WTC11 (cell line): ENCODE measurements around the gene ARHGAP32. TPM values are rescaled to one million over a fixed set of nuclear protein-coding genes. Genes with fewer than 3 reads are reported as not detected.

Experiments
- ATAC-seq: fragments of 200-7000 bp; cut with Tn5 transposase; 2 replicates; pipeline ENCODE4 v1.10.0; 2021; ENCODE audit warnings: mild to moderate bottlenecking, moderate library complexity
- CTCF ChIA-PET: fragments of 300-600 bp; sonication (Branson Sonifier 250); formaldehyde crosslinking; loops from one replicate; lab custom pipeline; 2021; ENCODE audit warnings: antibody characterized with exemption; lab: Charles Lee
- POLR2A ChIA-PET: fragments of 350-600 bp; sonication (Branson Sonifier 250); formaldehyde crosslinking; loops from one replicate; lab custom pipeline; 2021; ENCODE audit warnings: antibody characterized with exemption; lab: Charles Lee
- DNase-seq: peaks from one replicate; pipeline ENCODE4 v3.0.0; 2021; ENCODE audit warnings: low spot score
- H3K27ac Mint-ChIP-seq: 2 replicates; pipeline ENCODE4 v1.8.0; 2021; ENCODE audit warnings: mixed read lengths
- H3K27me3 Mint-ChIP-seq: 2 replicates; pipeline ENCODE4 v1.8.0; 2021; ENCODE audit warnings: low read depth, mild to moderate bottlenecking, moderate library complexity, mixed read lengths
- H3K36me3 Mint-ChIP-seq: 2 replicates; pipeline ENCODE4 v1.8.0; 2021; ENCODE audit warnings: mixed read lengths
- H3K4me1 Mint-ChIP-seq: 2 replicates; pipeline ENCODE4 v1.8.0; 2022; ENCODE audit warnings: mixed read lengths
- H3K4me3 Mint-ChIP-seq: 2 replicates; pipeline ENCODE4 v1.8.0; 2021; ENCODE audit warnings: mild to moderate bottlenecking, moderate library complexity, mixed read lengths
- H3K9me3 Mint-ChIP-seq: 2 replicates; pipeline ENCODE4 v1.8.0; 2021; ENCODE audit warnings: mixed read lengths
- ATF3 ChIP-seq: sonication (generic); formaldehyde crosslinking; conservative IDR thresholded peaks from 2 replicates; pipeline ENCODE4 v1.8.1; 2022; ENCODE audit warnings: mild to moderate bottlenecking, missing genetic modification reagents
- CBFB ChIP-seq: sonication (generic); formaldehyde crosslinking; IDR thresholded peaks from 2 replicates; pipeline ENCODE4 v1.8.1; 2022; ENCODE audit warnings: mild to moderate bottlenecking, low read depth, missing genetic modification reagents
- ESRRA ChIP-seq: sonication (generic); formaldehyde crosslinking; IDR thresholded peaks from 2 replicates; pipeline ENCODE4 v1.8.1; 2022; ENCODE audit warnings: mild to moderate bottlenecking, missing genetic modification reagents, borderline replicate concordance
- ETV6 ChIP-seq: sonication (generic); formaldehyde crosslinking; IDR thresholded peaks from 2 replicates; pipeline ENCODE4 v1.8.1; 2022; ENCODE audit warnings: mild to moderate bottlenecking, missing genetic modification reagents
- FOXJ3 ChIP-seq: sonication (generic); formaldehyde crosslinking; IDR thresholded peaks from 2 replicates; pipeline ENCODE4 v1.9.0; 2021; ENCODE audit warnings: missing genetic modification reagents, mild to moderate bottlenecking, borderline replicate concordance
- FOXP1 ChIP-seq: sonication (generic); formaldehyde crosslinking; IDR thresholded peaks from 2 replicates; pipeline ENCODE4 v1.8.0; 2022; ENCODE audit warnings: missing genetic modification reagents, mild to moderate bottlenecking, moderate library complexity, borderline replicate concordance
- IRF1 ChIP-seq: sonication (generic); formaldehyde crosslinking; IDR thresholded peaks from 2 replicates; pipeline ENCODE4 v1.8.0; 2023; ENCODE audit warnings: missing genetic modification reagents
- JAZF1 ChIP-seq: fragments of 250-450 bp; sonication (Bioruptor Pico); IDR thresholded peaks from 2 replicates; pipeline ENCODE4 v1.9.0; 2021; ENCODE audit warnings: moderate library complexity, mild to moderate bottlenecking, inconsistent platforms
- JUN ChIP-seq: sonication (generic); formaldehyde crosslinking; IDR thresholded peaks from 2 replicates; pipeline ENCODE4 v1.8.0; 2023; ENCODE audit warnings: mild to moderate bottlenecking, missing genetic modification reagents
- KAT7 ChIP-seq: sonication (generic); formaldehyde crosslinking; IDR thresholded peaks from 2 replicates; pipeline ENCODE4 v1.8.1; 2023; ENCODE audit warnings: missing genetic modification reagents, mild to moderate bottlenecking, borderline replicate concordance
- NFATC4 ChIP-seq: fragments of 250-450 bp; sonication (Bioruptor Pico); IDR thresholded peaks from 2 replicates; pipeline ENCODE4 v1.9.0; 2021; ENCODE audit warnings: mild to moderate bottlenecking
- NFYB ChIP-seq: sonication (generic); formaldehyde crosslinking; conservative IDR thresholded peaks from 2 replicates; pipeline ENCODE4 v1.8.0; 2022; ENCODE audit warnings: low read depth, missing genetic modification reagents
- PRDM15 ChIP-seq: sonication (generic); formaldehyde crosslinking; IDR thresholded peaks from 2 replicates; pipeline ENCODE4 v1.8.0; 2022; ENCODE audit warnings: missing genetic modification reagents
- RORB ChIP-seq: fragments of 250-450 bp; sonication (Bioruptor Pico); IDR thresholded peaks from 2 replicates; pipeline ENCODE4 v1.9.0; 2021; ENCODE audit warnings: mild to moderate bottlenecking
- SMAD3 ChIP-seq: sonication (generic); formaldehyde crosslinking; IDR thresholded peaks from 2 replicates; pipeline ENCODE4 v1.8.0; 2022; ENCODE audit warnings: missing genetic modification reagents, mild to moderate bottlenecking, borderline replicate concordance
- TEAD4 ChIP-seq: sonication (generic); formaldehyde crosslinking; IDR thresholded peaks from 2 replicates; pipeline ENCODE4 v1.8.0; 2022; ENCODE audit warnings: mild to moderate bottlenecking, missing genetic modification reagents
- TP53 ChIP-seq: sonication (generic); formaldehyde crosslinking; IDR thresholded peaks from 2 replicates; pipeline ENCODE4 v1.8.1; 2023; ENCODE audit warnings: mild to moderate bottlenecking, missing genetic modification reagents
- total RNA-seq: library from RNA; stranded (reverse); gene quantifications from 3 replicates; pipeline ENCODE4 v1.2.3, GENCODE V29; 2021
- TF ChIP-seq, protein P1 (sequence below): fragments of 250-450 bp; sonication (Bioruptor Pico); IDR thresholded peaks from 2 replicates; pipeline ENCODE4 v1.9.0; 2021; ENCODE audit warnings: mild to moderate bottlenecking
- TF ChIP-seq, protein P2 (sequence below): fragments of 250-450 bp; sonication (Bioruptor Pico); IDR thresholded peaks from 2 replicates; pipeline ENCODE4 v1.9.0; 2021; ENCODE audit warnings: mild to moderate bottlenecking, borderline replicate concordance
- TF ChIP-seq, protein P3 (sequence below): fragments of 250-450 bp; sonication (Bioruptor Pico); IDR thresholded peaks from 2 replicates; pipeline ENCODE4 v1.9.0; 2021; ENCODE audit warnings: mild to moderate bottlenecking

Gene ARHGAP32
- total RNA-seq, 1 experiment from 2014 or later = 25.6 TPM

DNA sequence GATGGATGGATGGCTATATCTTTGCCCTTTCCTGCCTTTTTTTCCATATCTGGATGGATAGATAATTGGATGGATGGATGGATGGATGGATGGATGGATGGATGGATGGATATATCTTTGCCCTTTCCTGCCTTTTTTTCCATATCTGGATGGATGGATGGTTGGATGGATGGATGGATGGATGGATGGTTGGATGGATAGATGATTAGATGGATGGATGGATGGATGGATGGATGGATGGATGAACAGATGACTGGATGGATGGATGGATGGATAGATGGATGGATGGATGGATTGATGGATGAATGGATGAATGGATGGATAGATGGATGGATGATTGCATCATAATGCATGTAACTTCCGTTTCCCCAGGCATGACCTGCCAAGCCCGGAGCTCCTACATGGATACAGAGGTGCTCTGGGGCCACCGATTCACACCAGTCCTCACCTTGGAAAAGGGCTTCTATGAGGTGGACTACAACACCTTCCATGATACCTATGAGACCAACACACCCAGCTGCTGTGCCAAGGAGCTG lies 276.0 kb downstream of the ARHGAP32 start:
- H3K4me3 Mint-ChIP-seq = no peak overlapping the region
- DNase-seq (no peak), ATAC-seq (no peak)
- H3K27ac Mint-ChIP-seq = no peak overlapping the region
- H3K27me3 Mint-ChIP-seq = peaks cover 26% of the 10 kb centered on the region
- TF ChIP-seq ESRRA (CRISPR knock-in tag) (no peak), TEAD4 (CRISPR knock-in tag) (no peak), JUN (CRISPR knock-in tag) (no peak), RORB (CRISPR knock-in tag) (no peak)
- CTCF ChIA-PET = no interaction called here
- POLR2A ChIA-PET = no interaction called here
- H3K9me3 Mint-ChIP-seq = peaks cover 18% of the 10 kb centered on the region
- no peaks in the 10 kb centered on the region for H3K4me1 Mint-ChIP-seq
- no peaks in the 10 kb centered on the region for H3K36me3 Mint-ChIP-seq

DNA sequence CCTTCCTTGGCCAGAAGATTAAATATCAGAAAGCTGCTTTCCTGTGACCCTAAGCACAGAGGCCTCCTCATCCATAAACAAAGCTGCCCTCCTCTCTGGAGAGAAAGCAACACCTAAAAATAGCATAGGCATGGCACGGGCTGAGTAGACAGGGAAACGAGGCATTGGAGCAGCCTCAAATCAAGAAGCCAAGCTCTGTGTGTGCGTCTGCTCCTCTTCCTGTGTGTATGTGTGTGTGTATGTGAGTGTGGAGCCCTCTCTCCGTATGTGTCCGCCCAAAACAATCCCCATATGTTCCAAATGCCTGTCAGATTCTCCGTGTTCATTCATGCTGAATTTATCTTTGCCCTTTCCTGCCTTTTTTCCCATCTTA lies 277.0 kb downstream of the ARHGAP32 start:
- H3K27ac Mint-ChIP-seq = no peak overlapping the region
- DNase-seq (no peak), ATAC-seq (no peak)
- H3K9me3 Mint-ChIP-seq = peaks cover 18% of the 10 kb centered on the region
- H3K4me3 Mint-ChIP-seq = no peak overlapping the region
- ChIA-PET CTCF (interaction anchor here (0.7 kb wide), 1 partner anchor 9 kb away, joined by 7 read pairs; no protein-coding TSS in a partner anchor), POLR2A (no interaction called here)
- no peaks in the 10 kb centered on the region for H3K4me1 Mint-ChIP-seq
- no peaks in the 10 kb centered on the region for H3K36me3 Mint-ChIP-seq
- TF ChIP-seq NFYB (CRISPR knock-in tag) (no peak), PRDM15 (CRISPR knock-in tag) (no peak), TP53 (CRISPR knock-in tag) (no peak), IRF1 (CRISPR knock-in tag) (no peak), ETV6 (no peak), FOXP1 (no peak), JAZF1 (CRISPR knock-in tag) (no peak), SMAD3 (no peak), KAT7 (CRISPR knock-in tag) (no peak), FOXJ3 (CRISPR knock-in tag) (no peak), CBFB (no peak), ATF3 (no peak), NFATC4 (CRISPR knock-in tag) (no peak)
- TF ChIP-seq, protein P1, sequence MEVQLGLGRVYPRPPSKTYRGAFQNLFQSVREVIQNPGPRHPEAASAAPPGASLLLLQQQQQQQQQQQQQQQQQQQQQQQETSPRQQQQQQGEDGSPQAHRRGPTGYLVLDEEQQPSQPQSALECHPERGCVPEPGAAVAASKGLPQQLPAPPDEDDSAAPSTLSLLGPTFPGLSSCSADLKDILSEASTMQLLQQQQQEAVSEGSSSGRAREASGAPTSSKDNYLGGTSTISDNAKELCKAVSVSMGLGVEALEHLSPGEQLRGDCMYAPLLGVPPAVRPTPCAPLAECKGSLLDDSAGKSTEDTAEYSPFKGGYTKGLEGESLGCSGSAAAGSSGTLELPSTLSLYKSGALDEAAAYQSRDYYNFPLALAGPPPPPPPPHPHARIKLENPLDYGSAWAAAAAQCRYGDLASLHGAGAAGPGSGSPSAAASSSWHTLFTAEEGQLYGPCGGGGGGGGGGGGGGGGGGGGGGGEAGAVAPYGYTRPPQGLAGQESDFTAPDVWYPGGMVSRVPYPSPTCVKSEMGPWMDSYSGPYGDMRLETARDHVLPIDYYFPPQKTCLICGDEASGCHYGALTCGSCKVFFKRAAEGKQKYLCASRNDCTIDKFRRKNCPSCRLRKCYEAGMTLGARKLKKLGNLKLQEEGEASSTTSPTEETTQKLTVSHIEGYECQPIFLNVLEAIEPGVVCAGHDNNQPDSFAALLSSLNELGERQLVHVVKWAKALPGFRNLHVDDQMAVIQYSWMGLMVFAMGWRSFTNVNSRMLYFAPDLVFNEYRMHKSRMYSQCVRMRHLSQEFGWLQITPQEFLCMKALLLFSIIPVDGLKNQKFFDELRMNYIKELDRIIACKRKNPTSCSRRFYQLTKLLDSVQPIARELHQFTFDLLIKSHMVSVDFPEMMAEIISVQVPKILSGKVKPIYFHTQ = no peak
- TF ChIP-seq, protein P2, sequence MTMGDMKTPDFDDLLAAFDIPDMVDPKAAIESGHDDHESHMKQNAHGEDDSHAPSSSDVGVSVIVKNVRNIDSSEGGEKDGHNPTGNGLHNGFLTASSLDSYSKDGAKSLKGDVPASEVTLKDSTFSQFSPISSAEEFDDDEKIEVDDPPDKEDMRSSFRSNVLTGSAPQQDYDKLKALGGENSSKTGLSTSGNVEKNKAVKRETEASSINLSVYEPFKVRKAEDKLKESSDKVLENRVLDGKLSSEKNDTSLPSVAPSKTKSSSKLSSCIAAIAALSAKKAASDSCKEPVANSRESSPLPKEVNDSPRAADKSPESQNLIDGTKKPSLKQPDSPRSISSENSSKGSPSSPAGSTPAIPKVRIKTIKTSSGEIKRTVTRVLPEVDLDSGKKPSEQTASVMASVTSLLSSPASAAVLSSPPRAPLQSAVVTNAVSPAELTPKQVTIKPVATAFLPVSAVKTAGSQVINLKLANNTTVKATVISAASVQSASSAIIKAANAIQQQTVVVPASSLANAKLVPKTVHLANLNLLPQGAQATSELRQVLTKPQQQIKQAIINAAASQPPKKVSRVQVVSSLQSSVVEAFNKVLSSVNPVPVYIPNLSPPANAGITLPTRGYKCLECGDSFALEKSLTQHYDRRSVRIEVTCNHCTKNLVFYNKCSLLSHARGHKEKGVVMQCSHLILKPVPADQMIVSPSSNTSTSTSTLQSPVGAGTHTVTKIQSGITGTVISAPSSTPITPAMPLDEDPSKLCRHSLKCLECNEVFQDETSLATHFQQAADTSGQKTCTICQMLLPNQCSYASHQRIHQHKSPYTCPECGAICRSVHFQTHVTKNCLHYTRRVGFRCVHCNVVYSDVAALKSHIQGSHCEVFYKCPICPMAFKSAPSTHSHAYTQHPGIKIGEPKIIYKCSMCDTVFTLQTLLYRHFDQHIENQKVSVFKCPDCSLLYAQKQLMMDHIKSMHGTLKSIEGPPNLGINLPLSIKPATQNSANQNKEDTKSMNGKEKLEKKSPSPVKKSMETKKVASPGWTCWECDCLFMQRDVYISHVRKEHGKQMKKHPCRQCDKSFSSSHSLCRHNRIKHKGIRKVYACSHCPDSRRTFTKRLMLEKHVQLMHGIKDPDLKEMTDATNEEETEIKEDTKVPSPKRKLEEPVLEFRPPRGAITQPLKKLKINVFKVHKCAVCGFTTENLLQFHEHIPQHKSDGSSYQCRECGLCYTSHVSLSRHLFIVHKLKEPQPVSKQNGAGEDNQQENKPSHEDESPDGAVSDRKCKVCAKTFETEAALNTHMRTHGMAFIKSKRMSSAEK (CRISPR knock-in tag) = no peak
- TF ChIP-seq, protein P3, sequence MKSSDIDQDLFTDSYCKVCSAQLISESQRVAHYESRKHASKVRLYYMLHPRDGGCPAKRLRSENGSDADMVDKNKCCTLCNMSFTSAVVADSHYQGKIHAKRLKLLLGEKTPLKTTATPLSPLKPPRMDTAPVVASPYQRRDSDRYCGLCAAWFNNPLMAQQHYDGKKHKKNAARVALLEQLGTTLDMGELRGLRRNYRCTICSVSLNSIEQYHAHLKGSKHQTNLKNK = no peak
- peaks cover 27% of the 10 kb centered on the region for H3K27me3 Mint-ChIP-seq
